Fibroblast of skin of scalp (primary cell): ENCODE data around the gene SNX8. TPM values are rescaled to one million over a fixed set of nuclear protein-coding genes. Genes with fewer than 3 reads are reported as not detected.
"Not testable (repeated sequence)": the region's sequence is repeated elsewhere in the genome, so short reads cannot be mapped to it uniquely, and the experiment has no call there.

ENCODE experiments used
- DNase-seq: peaks from one replicate; pipeline ENCODE4 v3.0.0-alpha.2; 2013
- polyA plus RNA-seq, 2 experiments: library from polyadenylated mRNA; unstranded; fragments of 120-200 nt; gene quantifications; one replicate each; pipeline ENCODE4 v1.2.1, GENCODE V29; 2013; ENCODE audit not compliant: insufficient read length in 2 of 2

Gene SNX8
- 45.1 TPM for polyA plus RNA-seq (2013, experiment 1 of 2; ENCODE audit: insufficient read length)
- 39.6 TPM for polyA plus RNA-seq (2013, experiment 2 of 2; ENCODE audit: insufficient read length)

GRCh38 chr7:2314209-2314955 is at the start of gene SNX8:
SNX8 (minus strand) TSS chr7:2314441; CDS start chr7:2314421, 20 bp downstream.
- DNase-seq = peak; percentile 86

- no peak for DNase-seq
These were observed 48.3 kb upstream of the SNX8 start for GRCh38 chr7:2362385-2363088.

- no peak for DNase-seq
These were observed 46.6 kb upstream of the SNX8 start for GRCh38 chr7:2360796-2361195.

- DNase-seq = no peak
These were observed 45.4 kb upstream of the SNX8 start for GRCh38 chr7:2359610-2360009.

GRCh38 chr7:2358968-2359527 is 44.8 kb upstream of the SNX8 start:
- no peak for DNase-seq

GRCh38 chr7:2357571-2357970 is 43.3 kb upstream of the SNX8 start:
- DNase-seq = no peak

GRCh38 chr7:2357165-2357564 is 42.9 kb upstream of the SNX8 start:
- no peak for DNase-seq

- DNase-seq = no peak
These were observed 41.4 kb upstream of the SNX8 start for GRCh38 chr7:2355705-2356008.

- DNase-seq = peak; percentile 17
These were observed 40.9 kb upstream of the SNX8 start for GRCh38 chr7:2354939-2355704.

- DNase-seq = peak; percentile 96
These were observed 40.1 kb upstream of the SNX8 start, which contains the start of gene EIF3B for GRCh38 chr7:2354186-2354938. EIF3B (plus strand) TSS chr7:2354827; CDS start chr7:2354922, 95 bp downstream.

GRCh38 chr7:2353936-2354185 is 39.6 kb upstream of the SNX8 start:
- peak; percentile 91 for DNase-seq

GRCh38 chr7:2353113-2353935 is 39.1 kb upstream of the SNX8 start:
- DNase-seq = no peak

GRCh38 chr7:2350861-2351260 is 36.6 kb upstream of the SNX8 start:
- no peak for DNase-seq

GRCh38 chr7:2350055-2350454 is 35.8 kb upstream of the SNX8 start:
- no peak for DNase-seq

GRCh38 chr7:2347351-2348063 is 33.3 kb upstream of the SNX8 start:
- DNase-seq = not testable (repeated sequence)

GRCh38 chr7:2336626-2337299 is 22.5 kb upstream of the SNX8 start:
- no peak for DNase-seq

- not testable (repeated sequence) for DNase-seq
These were observed 18.5 kb upstream of the SNX8 start for GRCh38 chr7:2332606-2333231.

- DNase-seq = no peak
These were observed 17.5 kb upstream of the SNX8 start for GRCh38 chr7:2331707-2332106.

GRCh38 chr7:2330493-2330892 is 16.3 kb upstream of the SNX8 start:
- DNase-seq = no peak

- DNase-seq = no peak
These were observed 12.7 kb upstream of the SNX8 start for GRCh38 chr7:2326951-2327350.
